ENCODE measurements around the gene LUC7L3.
"Not testable (repeated sequence)": the region's sequence is repeated elsewhere in the genome, so short reads cannot be mapped to it uniquely, and the experiment has no call there.

Gene LUC7L3

GRCh38 chr17:50708050-50709000 is 11.1 kb upstream of the LUC7L3 start:
- DNase-seq (ENCODE audit: low read depth in 3 of 3) = no peak

- DNase-seq (ENCODE audit: low read depth in 3 of 3) = not testable (repeated sequence)
Observed at GRCh38 chr17:50709053-50709452, 10.3 kb upstream of the LUC7L3 start.

- DNase-seq (ENCODE audit: low read depth in 3 of 3) = no peak
Observed at GRCh38 chr17:50710025-50710424, 9.4 kb upstream of the LUC7L3 start.

GRCh38 chr17:50710650-50711049 is 8.8 kb upstream of the LUC7L3 start:
- DNase-seq (ENCODE audit: low read depth in 3 of 3) = no peak

GRCh38 chr17:50712641-50713040 is 6.8 kb upstream of the LUC7L3 start:
- no peak for DNase-seq (ENCODE audit: low read depth in 3 of 3)

- no peak for DNase-seq (ENCODE audit: low read depth in 3 of 3)
Observed at GRCh38 chr17:50715471-50715870, 3.9 kb upstream of the LUC7L3 start.

GRCh38 chr17:50719924-50720794 is 756 bp downstream of the LUC7L3 start:
- no peak for DNase-seq (ENCODE audit: low read depth in 3 of 3)

GRCh38 chr17:50721194-50722010 is 2.0 kb downstream of the LUC7L3 start:
- no peak for DNase-seq (ENCODE audit: low read depth in 3 of 3)

GRCh38 chr17:50722746-50723145 is 3.3 kb downstream of the LUC7L3 start:
- no peak for DNase-seq (ENCODE audit: low read depth in 3 of 3)

- not testable (repeated sequence) for DNase-seq (ENCODE audit: low read depth in 3 of 3)
Observed at GRCh38 chr17:50724622-50725021, 5.2 kb downstream of the LUC7L3 start.

- no peak for DNase-seq (ENCODE audit: low read depth in 3 of 3)
Observed at GRCh38 chr17:50725769-50726655, 6.6 kb downstream of the LUC7L3 start.

- no peak for DNase-seq (ENCODE audit: low read depth in 3 of 3)
Observed at GRCh38 chr17:50728112-50728429, 8.7 kb downstream of the LUC7L3 start.

GRCh38 chr17:50728881-50729765 is 9.7 kb downstream of the LUC7L3 start:
- no peak for DNase-seq (ENCODE audit: low read depth in 3 of 3)

- DNase-seq (ENCODE audit: low read depth in 3 of 3) = no peak
Observed at GRCh38 chr17:50731575-50732460, 12.4 kb downstream of the LUC7L3 start.

GRCh38 chr17:50735287-50735686 is 15.9 kb downstream of the LUC7L3 start:
- DNase-seq (ENCODE audit: low read depth in 3 of 3) = no peak

- DNase-seq (ENCODE audit: low read depth in 3 of 3) = no peak
Observed at GRCh38 chr17:50737118-50737698, 17.8 kb downstream of the LUC7L3 start.

- DNase-seq (ENCODE audit: low read depth in 3 of 3) = no peak
Observed at GRCh38 chr17:50739098-50739497, 19.7 kb downstream of the LUC7L3 start.

- no peak for DNase-seq (ENCODE audit: low read depth in 3 of 3)
Observed at GRCh38 chr17:50745631-50746030, 26.2 kb downstream of the LUC7L3 start.

Data from stimulated activated CD4-positive, alpha-beta T cell treated with anti-CD3 and anti-CD28 coated beads, TNF-alpha, amount 100 ng/mL, for 24 hours (primary cell).